Renal cortex interstitium (tissue), 3 donors: ENCODE measurements around the gene ABCA6. TPM values are rescaled to one million over a fixed set of nuclear protein-coding genes. Genes with fewer than 3 reads are reported as not detected.

Source experiments
- polyA plus RNA-seq, 3 donors: library from polyadenylated mRNA; unstranded; fragments of 120-200 nt; gene quantifications; one replicate each; pipeline ENCODE4 v1.2.1, GENCODE V29; 2013; ENCODE audit not compliant: insufficient read length in 3 of 3

Gene ABCA6
- polyA plus RNA-seq, 3 donors = 4.7 to 6.7 (median 6.0) TPM

Other genes with a start within 250 kb of the ABCA6 start
- gene ABCA8, start 186.5 kb downstream of the ABCA6 start, polyA plus RNA-seq = 1 to 10 TPM in 2 of 3 donors, under 1 TPM in 1; 0.57 to 1.3 (median 1.2) TPM
- gene ABCA9, start 81.0 kb downstream of the ABCA6 start, polyA plus RNA-seq = 1 to 10 TPM; 2.2 to 4.3 (median 2.2) TPM
- gene ABCA10, start 86.9 kb upstream of the ABCA6 start, polyA plus RNA-seq = 1 to 10 TPM; 1.3 to 3.0 (median 3.0) TPM
- gene ABCA5, start 185.2 kb upstream of the ABCA6 start, polyA plus RNA-seq = 10 to 100 TPM; 21.5 to 35.3 (median 28.9) TPM